Panc1 (cell line): ENCODE results near the gene NDUFC2. TPM values are rescaled to one million over a fixed set of nuclear protein-coding genes. Genes with fewer than 3 reads are reported as not detected.
A peak's percentile ranks its signal among the peaks of the same experiment; 100 is the strongest.

Experiments
- ATAC-seq: fragments of 200-7000 bp; cut with Tn5 transposase; 2 replicates; pipeline ENCODE4 v1.9.1; 2020; ENCODE audit warnings: mild to moderate bottlenecking, moderate library complexity
- BruUV-seq: library from RNA; stranded (reverse); fragments of 400-500 nt; replicated peaks from 2 replicates; lab custom pipeline; 2021; lab: Mats Ljungman, UMichigan
- CTCF ChIA-PET: fragments of 300-600 bp; sonication (Branson Sonifier 250); formaldehyde crosslinking; loops from one replicate; lab custom pipeline; 2022; ENCODE audit warnings: antibody characterized with exemption; lab: Charles Lee
- POLR2A ChIA-PET: fragments of 300-600 bp; sonication (Branson Sonifier 250); formaldehyde crosslinking; loops from one replicate; lab custom pipeline; 2022; ENCODE audit warnings: antibody characterized with exemption; lab: Charles Lee
- DNase-seq: peaks from one replicate; pipeline ENCODE4 v3.0.0-alpha.2; 2010; ENCODE audit warnings: low read depth, low spot score
- H3K27ac ChIP-seq: 2 replicates; pipeline ENCODE4 v1.5.1; 2011; ENCODE audit warnings: mild to moderate bottlenecking, low read length, inconsistent platforms
- H3K27me3 ChIP-seq: fragments of 200-500 bp; sonication (Bioruptor generic); 2 replicates; pipeline ENCODE4 v1.6.0; 2014; ENCODE audit warnings: low read length, inconsistent platforms; ENCODE audit not compliant: control insufficient read depth, insufficient read depth
- H3K36me3 ChIP-seq: fragments of 200-500 bp; sonication (Bioruptor generic); 2 replicates; pipeline ENCODE4 v1.5.1; 2014; ENCODE audit warnings: inconsistent platforms, mild to moderate bottlenecking, low read length, moderate library complexity; ENCODE audit not compliant: control insufficient read depth, insufficient read depth
- H3K4me1 ChIP-seq: 2 replicates; pipeline ENCODE4 v1.5.1; 2011; ENCODE audit warnings: inconsistent platforms, mild to moderate bottlenecking, low read length, moderate library complexity; ENCODE audit not compliant: control insufficient read depth, insufficient read depth
- H3K4me3 ChIP-seq, 2 experiments: 2 replicates each; pipeline ENCODE4 v1.5.1; 2011 to 2012; ENCODE audit warnings: low read depth in 2 of 2, low read length in 2 of 2, mild to moderate bottlenecking in 2 of 2, inconsistent platforms in 1 of 2, moderate library complexity in 1 of 2
- H3K9me3 ChIP-seq: fragments of 200-500 bp; sonication (Bioruptor generic); 2 replicates; pipeline ENCODE4 v1.5.1; 2014; ENCODE audit warnings: low read depth, mild to moderate bottlenecking, inconsistent platforms, low read length, moderate library complexity; ENCODE audit not compliant: control insufficient read depth, insufficient read depth
- POLR2AphosphoS5 ChIP-seq: IDR thresholded peaks from 2 replicates; pipeline ENCODE4 v1.6.1; 2012; ENCODE audit warnings: mild to moderate bottlenecking, low read depth, low read length, moderate library complexity
- SIN3A ChIP-seq: IDR thresholded peaks from 2 replicates; pipeline ENCODE4 v1.6.1; 2012; ENCODE audit warnings: low read depth, mild to moderate bottlenecking, low read length, moderate library complexity, borderline replicate concordance; ENCODE audit not compliant: insufficient read depth
- TCF7L2 ChIP-seq: IDR thresholded peaks from 2 replicates; pipeline ENCODE4 v1.6.1; 2011; ENCODE audit warnings: mild to moderate bottlenecking, low read depth, low read length, inconsistent platforms
- in situ Hi-C: cut with HindIII; loops from 2 replicates; pipeline ENCODE4 v1.10.0; 2016; ENCODE audit warnings: low sequenced_read_pairs, low pct_unique_long_range_greater_than_20kb
- intact Hi-C: fragments of 100-400 bp; cut with micrococcal nuclease; formaldehyde crosslinking; loops from one replicate; pipeline ENCODE4 v1.10.0; 2022; ENCODE audit not compliant: unreplicated experiment
- total RNA-seq: library from RNA; stranded (reverse); gene quantifications from one replicate; pipeline ENCODE4 v1.2.1, GENCODE V29; 2021; ENCODE audit not compliant: unreplicated experiment
- TF ChIP-seq, protein P1 (sequence below), 2 experiments: IDR thresholded peaks; 2 replicates each; pipeline ENCODE4 v1.6.1; 2011 to 2012; ENCODE audit warnings: low read depth in 2 of 2, control low read depth in 1 of 2, low read length in 1 of 2, mild to moderate bottlenecking in 1 of 2, moderate library complexity in 1 of 2; ENCODE audit not compliant: insufficient read depth in 1 of 2
- TF ChIP-seq, protein P2 (sequence below): fragments of 450-650 bp; IDR thresholded peaks from 2 replicates; pipeline ENCODE4 v1.5.1; 2017; ENCODE audit warnings: mild to moderate bottlenecking

NDUFC2 gene
- total RNA-seq, 1 experiment from 2014 or later, result 308 TPM

DNA sequence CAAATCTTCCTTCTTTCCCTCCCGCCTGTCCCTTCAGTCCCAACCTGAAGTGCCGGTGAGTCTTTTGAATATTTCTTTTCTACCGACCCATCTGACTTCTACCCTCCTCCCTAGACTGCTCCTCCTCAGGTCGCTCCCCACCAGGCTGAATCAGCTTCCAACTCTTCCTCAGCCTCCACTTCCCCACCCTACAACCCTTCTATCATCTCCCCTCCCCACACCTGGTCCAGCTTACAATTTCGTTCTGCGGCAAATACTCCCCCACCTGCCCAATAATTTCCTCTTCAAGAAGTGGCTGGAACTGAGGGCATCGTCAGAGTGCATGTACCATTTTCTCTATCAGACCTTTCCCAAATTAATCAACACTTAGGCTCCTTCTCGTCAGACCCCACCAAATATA lies 2.5 kb upstream of the NDUFC2 start:
- no peak for DNase-seq
- ChIA-PET CTCF (no interaction called here), POLR2A (no interaction called here)
- H3K27me3 ChIP-seq, result no peaks in the 10 kb centered on the region
- ATAC-seq, result no peak
- no TSS peak for BruUV-seq
- no peaks in the 10 kb centered on the region; the same call in 1 of the 2 replicates for H3K36me3 ChIP-seq
- no peaks in the 10 kb centered on the region for H3K9me3 ChIP-seq
- no peak overlapping the region for H3K27ac ChIP-seq
- in situ Hi-C loops, result no loop called here
- peaks cover 17% of the 10 kb centered on the region for H3K4me1 ChIP-seq
- intact Hi-C loops, result no loop called here
- TF ChIP-seq SIN3A (no peak), TCF7L2 (no peak), POLR2AphosphoS5 (no peak)
- TF ChIP-seq, protein P1, sequence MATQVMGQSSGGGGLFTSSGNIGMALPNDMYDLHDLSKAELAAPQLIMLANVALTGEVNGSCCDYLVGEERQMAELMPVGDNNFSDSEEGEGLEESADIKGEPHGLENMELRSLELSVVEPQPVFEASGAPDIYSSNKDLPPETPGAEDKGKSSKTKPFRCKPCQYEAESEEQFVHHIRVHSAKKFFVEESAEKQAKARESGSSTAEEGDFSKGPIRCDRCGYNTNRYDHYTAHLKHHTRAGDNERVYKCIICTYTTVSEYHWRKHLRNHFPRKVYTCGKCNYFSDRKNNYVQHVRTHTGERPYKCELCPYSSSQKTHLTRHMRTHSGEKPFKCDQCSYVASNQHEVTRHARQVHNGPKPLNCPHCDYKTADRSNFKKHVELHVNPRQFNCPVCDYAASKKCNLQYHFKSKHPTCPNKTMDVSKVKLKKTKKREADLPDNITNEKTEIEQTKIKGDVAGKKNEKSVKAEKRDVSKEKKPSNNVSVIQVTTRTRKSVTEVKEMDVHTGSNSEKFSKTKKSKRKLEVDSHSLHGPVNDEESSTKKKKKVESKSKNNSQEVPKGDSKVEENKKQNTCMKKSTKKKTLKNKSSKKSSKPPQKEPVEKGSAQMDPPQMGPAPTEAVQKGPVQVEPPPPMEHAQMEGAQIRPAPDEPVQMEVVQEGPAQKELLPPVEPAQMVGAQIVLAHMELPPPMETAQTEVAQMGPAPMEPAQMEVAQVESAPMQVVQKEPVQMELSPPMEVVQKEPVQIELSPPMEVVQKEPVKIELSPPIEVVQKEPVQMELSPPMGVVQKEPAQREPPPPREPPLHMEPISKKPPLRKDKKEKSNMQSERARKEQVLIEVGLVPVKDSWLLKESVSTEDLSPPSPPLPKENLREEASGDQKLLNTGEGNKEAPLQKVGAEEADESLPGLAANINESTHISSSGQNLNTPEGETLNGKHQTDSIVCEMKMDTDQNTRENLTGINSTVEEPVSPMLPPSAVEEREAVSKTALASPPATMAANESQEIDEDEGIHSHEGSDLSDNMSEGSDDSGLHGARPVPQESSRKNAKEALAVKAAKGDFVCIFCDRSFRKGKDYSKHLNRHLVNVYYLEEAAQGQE (IDR thresholded peaks at IDR 0.05; ENCODE audit: insufficient read depth in 1 of 2, low read depth in 2 of 2, low read length in 1 of 2), result no peak
- TF ChIP-seq, protein P2, sequence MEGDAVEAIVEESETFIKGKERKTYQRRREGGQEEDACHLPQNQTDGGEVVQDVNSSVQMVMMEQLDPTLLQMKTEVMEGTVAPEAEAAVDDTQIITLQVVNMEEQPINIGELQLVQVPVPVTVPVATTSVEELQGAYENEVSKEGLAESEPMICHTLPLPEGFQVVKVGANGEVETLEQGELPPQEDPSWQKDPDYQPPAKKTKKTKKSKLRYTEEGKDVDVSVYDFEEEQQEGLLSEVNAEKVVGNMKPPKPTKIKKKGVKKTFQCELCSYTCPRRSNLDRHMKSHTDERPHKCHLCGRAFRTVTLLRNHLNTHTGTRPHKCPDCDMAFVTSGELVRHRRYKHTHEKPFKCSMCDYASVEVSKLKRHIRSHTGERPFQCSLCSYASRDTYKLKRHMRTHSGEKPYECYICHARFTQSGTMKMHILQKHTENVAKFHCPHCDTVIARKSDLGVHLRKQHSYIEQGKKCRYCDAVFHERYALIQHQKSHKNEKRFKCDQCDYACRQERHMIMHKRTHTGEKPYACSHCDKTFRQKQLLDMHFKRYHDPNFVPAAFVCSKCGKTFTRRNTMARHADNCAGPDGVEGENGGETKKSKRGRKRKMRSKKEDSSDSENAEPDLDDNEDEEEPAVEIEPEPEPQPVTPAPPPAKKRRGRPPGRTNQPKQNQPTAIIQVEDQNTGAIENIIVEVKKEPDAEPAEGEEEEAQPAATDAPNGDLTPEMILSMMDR, result no peak
- H3K4me3 ChIP-seq, result no peak overlapping the region

DNA sequence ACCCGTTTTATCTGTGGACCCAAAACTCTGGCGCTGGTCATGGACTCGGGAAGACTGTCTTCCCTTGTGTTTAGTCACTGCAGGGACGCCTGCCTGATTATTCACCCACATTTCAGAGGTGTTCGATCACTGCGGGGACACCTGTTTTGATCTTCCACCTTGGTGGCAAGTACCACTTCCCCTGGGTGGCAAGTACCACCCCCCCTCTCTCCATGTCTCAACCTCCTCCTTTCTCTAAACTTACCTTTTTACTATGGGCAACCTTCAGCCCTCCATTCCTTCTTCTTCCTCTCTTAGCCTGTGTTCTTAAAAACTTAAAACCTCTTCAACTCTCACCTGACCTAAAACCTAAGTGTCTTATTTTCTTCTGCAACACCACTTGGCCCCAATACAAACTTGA lies 1.9 kb upstream of the NDUFC2 start:
- no peaks in the 10 kb centered on the region for H3K9me3 ChIP-seq
- no peaks in the 10 kb centered on the region for H3K27me3 ChIP-seq
- no TSS peak for BruUV-seq
- peak overlapping the region; percentile 44 for H3K27ac ChIP-seq
- H3K4me3 ChIP-seq, result no peak overlapping the region
- no peak for ATAC-seq
- in situ Hi-C loops, result no loop called here
- H3K4me1 ChIP-seq, result peaks cover 19% of the 10 kb centered on the region
- DNase-seq, result no peak
- TF ChIP-seq POLR2AphosphoS5, result no peak
- TF ChIP-seq, protein P1 (IDR thresholded peaks at IDR 0.05; ENCODE audit: insufficient read depth in 1 of 2, low read depth in 2 of 2, low read length in 1 of 2), result no peak
- TF ChIP-seq, protein P2, result no peak
- no peak for TF ChIP-seq TCF7L2
- no peak for TF ChIP-seq SIN3A
- POLR2A ChIA-PET, result no interaction called here
- CTCF ChIA-PET, result no interaction called here
- intact Hi-C loops, result no loop called here
- H3K36me3 ChIP-seq, result no peaks in the 10 kb centered on the region; the same call in 1 of the 2 replicates
